Cardiac fibroblast (primary cell): ENCODE results near the gene MVD.

Experiments
- DNase-seq, 2 donors: peaks; one replicate each; pipeline versions ENCODE4 v3.0.0 to v3.0.0-alpha.2; 2010; ENCODE audit warnings: low read depth in 2 of 2
- H3K4me3 ChIP-seq, 2 donors: replicated peaks in 1 of 2; 1 replicate in 1 of 2; 2 replicates in 1 of 2; pipeline ENCODE4 v1.5.1; 2011; ENCODE audit warnings: low read depth in 2 of 2, low read length in 2 of 2, mild to moderate bottlenecking in 2 of 2, moderate library complexity in 1 of 2
- CTCF ChIP-seq: IDR thresholded peaks from one replicate; pipeline ENCODE4 v1.5.1; 2011; ENCODE audit warnings: low read depth, mild to moderate bottlenecking, low read length, inconsistent platforms

The MVD gene

GRCh38 chr16:88630941-88631340, 31.9 kb downstream of the MVD start:
- no peak overlapping the region for H3K4me3 ChIP-seq
- no peak for TF ChIP-seq CTCF
- DNase-seq: no peak

GRCh38 chr16:88630433-88630832, 32.5 kb downstream of the MVD start:
- no peak overlapping the region for H3K4me3 ChIP-seq
- no peak for TF ChIP-seq CTCF
- no peak for DNase-seq

- H3K4me3 ChIP-seq: no peak overlapping the region
- TF ChIP-seq CTCF: no peak
- no peak for DNase-seq
Observed at GRCh38 chr16:88629835-88630234, 33.1 kb downstream of the MVD start.

GRCh38 chr16:88628512-88628974, 34.3 kb downstream of the MVD start:
- peak in 1 of 2 donors; percentile 31 for DNase-seq
- peak; percentile 49 for TF ChIP-seq CTCF
- H3K4me3 ChIP-seq: no peak overlapping the region

GRCh38 chr16:88627531-88628411, 35.1 kb downstream of the MVD start:
- DNase-seq: no peak
- no peak for TF ChIP-seq CTCF
- H3K4me3 ChIP-seq: no peak overlapping the region

GRCh38 chr16:88626646-88627045, 36.2 kb downstream of the MVD start:
- no peak overlapping the region for H3K4me3 ChIP-seq
- no peak for DNase-seq
- TF ChIP-seq CTCF: no peak
